Ishikawa (cell line): Measurements from ENCODE around the gene TRMT61A.

Source experiments
- CEBPB ChIP-seq: IDR thresholded peaks from 2 replicates; pipeline ENCODE4 v1.6.1; 2012
- CREB1 ChIP-seq: IDR thresholded peaks from 2 replicates; pipeline ENCODE4 v1.6.1; 2012; ENCODE audit warnings: low read depth
- EGR1 ChIP-seq: IDR thresholded peaks from 2 replicates; pipeline ENCODE4 v1.6.1; 2012
- EP300 ChIP-seq: IDR thresholded peaks from 2 replicates; pipeline ENCODE4 v1.6.1; 2012; ENCODE audit warnings: borderline replicate concordance
- FOXM1 ChIP-seq: IDR thresholded peaks from 2 replicates; pipeline ENCODE4 v1.6.1; 2012; ENCODE audit warnings: low read depth, borderline replicate concordance
- TAF1 ChIP-seq: IDR thresholded peaks from 2 replicates; pipeline ENCODE4 v1.6.1; 2012; ENCODE audit warnings: low read depth, mild to moderate bottlenecking
- YY1 ChIP-seq: IDR thresholded peaks from 2 replicates; pipeline ENCODE4 v1.6.1; 2012; ENCODE audit warnings: low read depth
- TF ChIP-seq, protein P1 (sequence below): IDR thresholded peaks from 2 replicates; pipeline ENCODE4 v1.6.1; 2012
- TF ChIP-seq, protein P2 (sequence below): IDR thresholded peaks from 2 replicates; pipeline ENCODE4 v1.6.1; 2012; ENCODE audit warnings: low read depth, mild to moderate bottlenecking

DNA sequence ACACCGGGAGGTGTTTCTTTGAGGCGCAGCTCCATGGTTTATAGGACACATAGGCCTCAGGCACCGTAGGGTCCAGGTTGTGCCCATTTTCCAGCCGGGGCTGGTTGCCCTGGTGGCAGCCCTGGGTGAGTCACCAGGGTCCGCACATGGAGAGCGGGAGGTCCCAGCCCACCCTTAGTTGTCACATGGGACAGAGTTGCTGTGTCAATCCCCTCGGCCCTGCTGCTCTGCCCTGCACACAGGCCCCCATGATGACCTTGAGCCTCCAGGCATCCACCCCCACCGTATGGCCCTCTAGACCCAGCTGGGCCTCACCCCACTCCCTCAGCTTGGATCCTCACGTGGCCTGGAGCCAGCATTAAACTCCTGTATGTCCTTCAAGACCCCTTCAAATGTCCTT is 7.7 kb downstream of the TRMT61A start:
- TF ChIP-seq, protein P1, sequence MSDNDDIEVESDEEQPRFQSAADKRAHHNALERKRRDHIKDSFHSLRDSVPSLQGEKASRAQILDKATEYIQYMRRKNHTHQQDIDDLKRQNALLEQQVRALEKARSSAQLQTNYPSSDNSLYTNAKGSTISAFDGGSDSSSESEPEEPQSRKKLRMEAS: no peak
- no peak for TF ChIP-seq EP300
- no peak for TF ChIP-seq TAF1
- TF ChIP-seq EGR1: no peak
- TF ChIP-seq, protein P2, sequence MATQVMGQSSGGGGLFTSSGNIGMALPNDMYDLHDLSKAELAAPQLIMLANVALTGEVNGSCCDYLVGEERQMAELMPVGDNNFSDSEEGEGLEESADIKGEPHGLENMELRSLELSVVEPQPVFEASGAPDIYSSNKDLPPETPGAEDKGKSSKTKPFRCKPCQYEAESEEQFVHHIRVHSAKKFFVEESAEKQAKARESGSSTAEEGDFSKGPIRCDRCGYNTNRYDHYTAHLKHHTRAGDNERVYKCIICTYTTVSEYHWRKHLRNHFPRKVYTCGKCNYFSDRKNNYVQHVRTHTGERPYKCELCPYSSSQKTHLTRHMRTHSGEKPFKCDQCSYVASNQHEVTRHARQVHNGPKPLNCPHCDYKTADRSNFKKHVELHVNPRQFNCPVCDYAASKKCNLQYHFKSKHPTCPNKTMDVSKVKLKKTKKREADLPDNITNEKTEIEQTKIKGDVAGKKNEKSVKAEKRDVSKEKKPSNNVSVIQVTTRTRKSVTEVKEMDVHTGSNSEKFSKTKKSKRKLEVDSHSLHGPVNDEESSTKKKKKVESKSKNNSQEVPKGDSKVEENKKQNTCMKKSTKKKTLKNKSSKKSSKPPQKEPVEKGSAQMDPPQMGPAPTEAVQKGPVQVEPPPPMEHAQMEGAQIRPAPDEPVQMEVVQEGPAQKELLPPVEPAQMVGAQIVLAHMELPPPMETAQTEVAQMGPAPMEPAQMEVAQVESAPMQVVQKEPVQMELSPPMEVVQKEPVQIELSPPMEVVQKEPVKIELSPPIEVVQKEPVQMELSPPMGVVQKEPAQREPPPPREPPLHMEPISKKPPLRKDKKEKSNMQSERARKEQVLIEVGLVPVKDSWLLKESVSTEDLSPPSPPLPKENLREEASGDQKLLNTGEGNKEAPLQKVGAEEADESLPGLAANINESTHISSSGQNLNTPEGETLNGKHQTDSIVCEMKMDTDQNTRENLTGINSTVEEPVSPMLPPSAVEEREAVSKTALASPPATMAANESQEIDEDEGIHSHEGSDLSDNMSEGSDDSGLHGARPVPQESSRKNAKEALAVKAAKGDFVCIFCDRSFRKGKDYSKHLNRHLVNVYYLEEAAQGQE: no peak
- TF ChIP-seq CEBPB: no peak
- no peak for TF ChIP-seq FOXM1
- TF ChIP-seq CREB1: no peak
- no peak for TF ChIP-seq YY1
